Stimulated activated naive CD8-positive, alpha-beta T cell treated with anti-CD3 and anti-CD28 coated beads, Interleukin-15, amount 100 ng/mL, for 72 hours (primary cell): ENCODE measurements around the gene NDC80.
"Not testable (repeated sequence)": the region's sequence is repeated elsewhere in the genome, so short reads cannot be mapped to it uniquely, and the experiment has no call there.

Experiments used
- ATAC-seq: fragments of 150-1000 bp; cut with Tn5 transposase; 2 replicates; pipeline ENCODE4 v1.10.0; 2021; ENCODE audit warnings: mild to moderate bottlenecking, moderate library complexity
- DNase-seq, 2 donors: peaks; one replicate each; pipeline ENCODE4 v3.0.0; 2021 to 2022
- H3K27ac Mint-ChIP-seq, 2 donors: one replicate each; pipeline ENCODE4 v1.8.0; 2022; ENCODE audit warnings: mild to moderate bottlenecking in 2 of 2, mixed read lengths in 2 of 2, moderate library complexity in 2 of 2
- H3K27me3 Mint-ChIP-seq: one replicate; pipeline ENCODE4 v1.8.0; 2022; ENCODE audit warnings: mixed read lengths
- H3K4me1 Mint-ChIP-seq: one replicate; pipeline ENCODE4 v1.8.0; 2022; ENCODE audit warnings: mild to moderate bottlenecking, mixed read lengths
- H3K4me3 Mint-ChIP-seq, 2 donors: one replicate each; pipeline ENCODE4 v1.8.0; 2022; ENCODE audit warnings: mild to moderate bottlenecking in 2 of 2, mixed read lengths in 2 of 2, moderate library complexity in 1 of 2
- H3K9me3 Mint-ChIP-seq, 2 donors: one replicate each; pipeline ENCODE4 v1.8.0; 2022; ENCODE audit warnings: mixed read lengths in 2 of 2

NDC80 gene

DNA sequence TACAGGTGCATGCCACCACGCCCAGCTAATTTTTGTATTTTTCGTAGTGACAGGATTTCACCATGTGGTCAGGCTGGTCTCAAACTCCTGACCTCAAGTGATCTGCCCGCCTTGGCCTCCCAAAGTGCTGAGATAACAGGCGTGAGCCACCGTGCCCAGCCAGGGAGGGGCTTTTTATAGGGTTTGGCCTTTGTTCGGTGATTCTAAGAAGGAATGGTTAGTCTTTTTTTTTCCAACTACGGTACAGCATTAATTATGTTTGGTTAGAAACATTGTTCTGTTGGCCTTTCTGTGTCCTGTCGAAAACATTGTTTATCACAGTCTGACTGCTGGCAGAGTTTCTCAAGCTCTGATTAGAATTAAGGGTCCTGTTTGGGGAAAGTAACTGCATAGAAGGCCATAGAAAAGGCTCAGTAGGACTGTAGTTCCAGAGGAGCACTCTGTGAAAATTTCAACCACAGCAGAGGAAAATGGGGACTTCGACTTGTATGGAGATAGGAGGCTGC lies 64.8 kb downstream of the NDC80 start:
- Mint-ChIP-seq H3K4me3 (peak overlapping the region; percentile 75 to 82), H3K27me3 (no peaks in the 10 kb centered on the region), H3K4me1 (peaks cover 81% of the 10 kb centered on the region), H3K27ac (peak overlapping the region; percentile 82 to 96), H3K9me3 (peaks cover 35 to 41% of the 10 kb centered on the region in 2 donors)
- peak; percentile 39 for ATAC-seq
- DNase-seq: peak in 1 of 2 donors; percentile 25

DNA sequence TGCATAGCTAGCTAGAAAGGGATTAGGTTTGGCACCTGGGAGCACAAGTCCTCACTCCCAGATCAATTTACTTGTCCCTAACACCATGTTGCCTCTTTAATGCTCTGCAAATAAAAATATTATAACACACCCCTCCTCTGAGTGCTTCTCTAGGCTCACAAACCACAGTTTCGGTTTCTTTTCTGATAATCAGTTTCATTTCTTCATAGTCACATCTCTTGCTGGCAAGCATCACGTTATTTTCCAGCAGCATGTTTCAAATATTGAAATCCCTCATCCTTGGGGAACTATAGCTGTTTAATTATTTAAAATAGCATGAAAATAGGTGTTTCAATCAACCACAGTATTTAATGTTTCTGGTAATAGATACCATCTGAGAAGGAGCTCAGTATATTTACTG lies 70.3 kb downstream of the NDC80 start:
- ATAC-seq (peak; percentile 68), DNase-seq (no peak)
- Mint-ChIP-seq H3K27ac (peak overlapping the region; percentile 95 to 96), H3K4me3 (peak overlapping the region; percentile 75 to 79), H3K9me3 (no peaks in the 10 kb centered on the region), H3K4me1 (peaks cover 51% of the 10 kb centered on the region), H3K27me3 (no peaks in the 10 kb centered on the region)

DNA sequence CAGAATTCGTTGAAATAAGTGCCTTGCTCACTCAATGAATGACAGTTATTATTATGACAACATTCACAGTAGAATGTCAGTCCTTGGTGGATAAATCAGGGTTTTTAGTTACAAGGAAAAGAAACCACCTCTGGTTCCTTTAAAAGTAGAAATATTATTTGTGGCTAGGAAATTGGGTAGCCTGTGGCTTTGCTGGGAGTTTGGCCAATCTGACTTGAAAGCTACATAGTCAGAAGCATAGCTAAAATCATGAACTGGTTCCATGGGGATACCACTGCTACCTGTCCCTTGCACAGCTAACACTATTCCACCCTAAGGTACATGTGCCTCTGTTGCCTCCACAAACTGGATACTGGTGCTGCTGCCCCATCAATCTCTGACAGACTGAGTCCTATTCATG lies 71.4 kb downstream of the NDC80 start:
- H3K27me3 Mint-ChIP-seq: no peaks in the 10 kb centered on the region
- peaks cover 40% of the 10 kb centered on the region for H3K4me1 Mint-ChIP-seq
- DNase-seq (no peak), ATAC-seq (peak; percentile 21)
- no peaks in the 10 kb centered on the region for H3K9me3 Mint-ChIP-seq
- H3K27ac Mint-ChIP-seq: no peak overlapping the region
- peak overlapping the region in 1 of 2 donors; percentile 9 for H3K4me3 Mint-ChIP-seq

DNA sequence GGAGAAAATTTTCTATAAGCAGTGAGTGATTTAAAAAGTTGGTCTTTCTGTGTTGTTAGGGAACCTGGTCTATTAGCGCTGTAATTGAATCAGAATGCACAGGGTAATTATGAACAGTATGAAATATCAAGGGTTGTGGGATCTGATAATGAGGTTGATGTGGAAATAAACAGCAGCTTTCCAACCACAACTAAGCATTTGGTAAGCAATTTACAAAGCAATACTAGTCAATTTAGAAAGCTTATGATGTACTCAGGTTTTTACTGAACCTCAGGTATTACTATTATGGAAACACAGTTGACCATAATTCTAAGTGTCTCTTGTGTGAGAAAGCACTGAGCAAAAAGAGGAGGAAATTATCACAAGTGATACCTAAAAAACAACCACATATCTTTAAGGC lies 73.2 kb downstream of the NDC80 start:
- peak; percentile 88 for ATAC-seq
- H3K27me3 Mint-ChIP-seq: no peaks in the 10 kb centered on the region
- no peak for DNase-seq
- no peak overlapping the region for H3K4me3 Mint-ChIP-seq
- H3K4me1 Mint-ChIP-seq: peaks cover 23% of the 10 kb centered on the region
- H3K27ac Mint-ChIP-seq: no peak overlapping the region
- no peaks in the 10 kb centered on the region for H3K9me3 Mint-ChIP-seq

DNA sequence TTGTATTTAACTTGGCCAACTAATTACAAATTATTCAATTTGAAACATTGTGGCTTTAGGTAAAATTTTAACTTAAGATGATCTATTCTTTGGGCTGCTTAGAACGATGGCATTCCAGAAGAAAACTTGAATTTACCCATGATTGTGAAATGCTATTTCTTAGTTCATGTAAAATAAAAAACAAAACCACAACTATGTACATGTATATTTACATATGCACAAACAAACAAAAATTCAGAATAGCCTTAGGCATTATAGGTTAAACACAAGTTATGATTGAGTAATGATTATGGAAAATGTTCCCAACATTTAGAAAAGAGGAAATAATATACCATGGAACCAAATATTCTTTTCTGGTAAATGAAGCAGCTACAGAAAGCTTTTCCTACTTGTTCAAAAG lies 80.6 kb downstream of the NDC80 start:
- H3K27me3 Mint-ChIP-seq: no peaks in the 10 kb centered on the region
- H3K9me3 Mint-ChIP-seq: no peaks in the 10 kb centered on the region
- no peak for DNase-seq
- no peak overlapping the region for H3K4me3 Mint-ChIP-seq
- no peak for ATAC-seq
- H3K4me1 Mint-ChIP-seq: peaks cover 11% of the 10 kb centered on the region
- H3K27ac Mint-ChIP-seq: no peak overlapping the region

GRCh38 chr18:2653467-2653866 lies 82.1 kb downstream of the NDC80 start:
- no peak for DNase-seq
- Mint-ChIP-seq H3K9me3 (no peaks in the 10 kb centered on the region), H3K4me1 (peaks cover 19% of the 10 kb centered on the region), H3K27me3 (no peaks in the 10 kb centered on the region), H3K4me3 (no peak overlapping the region), H3K27ac (no peak overlapping the region)
- no peak for ATAC-seq

DNA sequence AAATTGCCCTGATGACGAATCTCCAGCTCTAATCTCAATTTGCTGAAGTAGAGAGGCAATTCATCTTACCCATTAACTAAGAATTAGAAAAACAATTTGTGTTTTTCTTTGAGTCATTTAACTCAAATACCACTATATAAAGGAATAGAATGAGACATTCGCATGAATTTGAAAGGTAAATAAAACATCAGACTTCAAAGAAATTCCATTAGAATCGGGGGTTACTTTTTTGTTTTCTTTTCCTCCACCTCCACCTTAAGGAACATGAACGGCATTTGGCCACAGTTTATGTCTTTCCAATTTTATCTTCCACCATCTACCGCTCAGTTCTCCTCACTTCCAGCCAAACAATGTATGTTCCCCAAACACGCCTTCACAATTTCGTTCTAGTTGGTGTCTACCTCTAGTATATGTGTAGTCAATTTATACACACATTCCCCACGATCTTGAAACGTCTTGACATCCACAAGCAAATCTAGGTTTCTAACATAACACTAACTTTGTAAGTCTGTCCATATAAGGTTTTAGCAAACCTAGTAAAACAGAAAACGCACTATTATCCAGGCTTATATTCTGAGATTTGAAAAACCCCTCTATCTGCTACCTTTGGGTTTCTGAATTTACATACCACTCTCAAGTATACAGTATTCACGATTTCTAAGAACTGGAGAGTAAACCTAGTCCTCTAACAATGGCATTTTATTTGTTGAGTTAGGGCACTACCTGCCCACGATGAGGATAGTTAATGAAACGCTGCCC lies 83.0 kb downstream of the NDC80 start:
- ATAC-seq (no peak), DNase-seq (no peak)
- Mint-ChIP-seq H3K27me3 (no peaks in the 10 kb centered on the region), H3K9me3 (no peaks in the 10 kb centered on the region), H3K4me1 (peaks cover 25% of the 10 kb centered on the region), H3K4me3 (peak overlapping the region; percentile 83 to 95), H3K27ac (peak overlapping the region; percentile 97 to 98)

DNA sequence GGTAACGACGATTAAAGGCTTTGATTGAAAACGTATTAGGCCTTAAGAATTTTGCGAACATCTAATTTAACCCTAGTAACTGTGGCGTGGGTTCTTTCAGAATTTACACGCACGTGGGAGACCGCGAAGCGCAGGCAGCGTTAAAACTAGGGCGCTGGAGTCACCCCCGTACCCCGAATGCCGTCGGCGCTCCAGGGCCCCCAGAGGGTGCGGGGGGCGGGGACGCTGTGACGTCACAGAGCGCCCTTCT lies 83.5 kb downstream of the NDC80 start:
- H3K4me1 Mint-ChIP-seq: peaks cover 30% of the 10 kb centered on the region
- ATAC-seq: peak; percentile 34
- no peaks in the 10 kb centered on the region for H3K9me3 Mint-ChIP-seq
- H3K27me3 Mint-ChIP-seq: no peaks in the 10 kb centered on the region
- no peak for DNase-seq
- peak overlapping the region; percentile 97 to 98 for H3K27ac Mint-ChIP-seq
- H3K4me3 Mint-ChIP-seq: peak overlapping the region; percentile 83 to 95

- Mint-ChIP-seq H3K27ac (peak within 1 kb of the TSS; percentile 97 to 99), H3K4me3 (peak within 1 kb of the TSS; percentile 83 to 95), H3K9me3 (no peaks in the 10 kb centered on the region), H3K27me3 (no peaks in the 10 kb centered on the region), H3K4me1 (peaks cover 31% of the 10 kb centered on the region)
- ATAC-seq (peak; percentile 88), DNase-seq (peak; percentile 93 to 94)
Observed at GRCh38 chr18:2655178-2655953, 84.0 kb downstream of the NDC80 start, which contains the start of gene SMCHD1. Gene SMCHD1 (plus strand): TSS chr18:2655726. CDS start chr18:2656076, 350 bp downstream.

DNA sequence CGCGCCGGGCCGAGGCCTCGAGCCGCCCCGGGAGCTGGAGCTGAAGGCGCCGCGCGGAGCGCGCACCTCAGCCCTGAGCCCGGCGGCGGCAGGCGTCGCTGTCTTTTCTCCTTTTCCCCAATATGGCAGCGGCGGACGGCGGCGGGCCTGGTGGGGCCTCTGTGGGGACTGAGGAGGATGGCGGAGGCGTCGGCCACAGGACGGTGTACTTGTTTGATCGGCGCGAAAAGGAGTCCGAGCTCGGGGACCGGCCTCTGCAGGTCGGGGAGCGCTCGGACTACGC lies 84.5 kb downstream of the NDC80 start:
- Mint-ChIP-seq H3K4me3 (peak overlapping the region; percentile 83 to 95), H3K9me3 (no peaks in the 10 kb centered on the region), H3K27me3 (no peaks in the 10 kb centered on the region), H3K27ac (peak overlapping the region; percentile 96 to 99), H3K4me1 (peaks cover 34% of the 10 kb centered on the region)
- ATAC-seq (peak; percentile 55), DNase-seq (no peak)

- H3K4me3 Mint-ChIP-seq: peak overlapping the region; percentile 83 to 95
- no peaks in the 10 kb centered on the region for H3K9me3 Mint-ChIP-seq
- peak overlapping the region; percentile 96 to 99 for H3K27ac Mint-ChIP-seq
- DNase-seq (peak in 1 of 2 donors; percentile 56), ATAC-seq (peak; percentile 26)
- H3K4me1 Mint-ChIP-seq: peaks cover 39% of the 10 kb centered on the region
- H3K27me3 Mint-ChIP-seq: no peaks in the 10 kb centered on the region
Observed at GRCh38 chr18:2656237-2656980, 85.1 kb downstream of the NDC80 start.

DNA sequence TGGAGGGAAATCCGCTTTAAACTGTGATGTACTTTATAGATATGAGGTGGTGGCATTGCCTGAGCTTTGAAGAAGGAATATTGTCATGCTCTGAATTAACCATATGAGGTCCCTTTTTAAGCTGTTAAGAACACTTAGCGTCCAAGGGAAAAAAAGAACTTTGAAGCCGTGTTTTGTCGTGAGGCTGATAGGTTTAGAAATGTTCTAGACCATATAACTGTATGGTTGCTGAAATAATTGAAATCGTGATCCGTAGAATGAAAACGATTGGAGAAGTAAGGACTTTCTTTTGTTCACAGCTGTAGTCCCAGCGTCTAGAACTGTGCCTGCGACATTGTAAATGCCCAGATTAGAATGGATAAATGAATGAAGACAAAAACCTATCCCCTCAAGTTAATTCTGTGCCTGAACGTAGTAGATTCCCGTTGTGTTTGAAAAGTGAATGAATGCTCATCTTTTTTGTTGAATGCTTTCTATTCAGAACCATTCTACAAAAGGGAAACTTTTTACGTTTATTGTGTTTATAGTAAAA lies 85.7 kb downstream of the NDC80 start:
- no peaks in the 10 kb centered on the region for H3K9me3 Mint-ChIP-seq
- DNase-seq: no peak
- H3K27ac Mint-ChIP-seq: peak overlapping the region; percentile 96 to 99
- peak overlapping the region; percentile 83 to 95 for H3K4me3 Mint-ChIP-seq
- ATAC-seq: no peak
- H3K4me1 Mint-ChIP-seq: peaks cover 43% of the 10 kb centered on the region
- H3K27me3 Mint-ChIP-seq: no peaks in the 10 kb centered on the region

- ATAC-seq: no peak
- Mint-ChIP-seq H3K27me3 (no peaks in the 10 kb centered on the region), H3K9me3 (no peaks in the 10 kb centered on the region), H3K4me3 (peak overlapping the region; percentile 83 to 88), H3K4me1 (peaks cover 51% of the 10 kb centered on the region), H3K27ac (peak overlapping the region; percentile 96 to 97)
- no peak for DNase-seq
Observed at GRCh38 chr18:2657788-2658458, 86.6 kb downstream of the NDC80 start.

DNA sequence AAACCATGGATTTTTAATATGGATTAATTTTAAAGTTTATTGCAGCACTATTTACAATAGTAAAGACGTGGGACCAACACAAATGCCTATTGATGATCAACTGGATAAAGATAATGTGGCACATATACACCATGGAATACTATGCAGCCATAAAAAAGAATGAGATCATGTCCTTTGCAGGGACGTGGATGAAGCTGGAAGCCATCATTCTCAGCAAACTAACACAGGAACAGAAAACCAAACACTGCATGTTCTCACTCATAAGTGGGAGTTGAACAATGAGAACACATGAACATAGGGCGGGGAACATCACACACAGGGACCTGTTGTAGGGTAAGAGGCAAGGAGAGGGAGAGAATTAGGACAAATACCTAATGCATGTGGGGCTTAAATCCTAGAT lies 89.5 kb downstream of the NDC80 start:
- H3K27me3 Mint-ChIP-seq, ATAC-seq, H3K9me3 Mint-ChIP-seq, DNase-seq, H3K27ac Mint-ChIP-seq: not testable (repeated sequence)
- Mint-ChIP-seq H3K4me1 (peaks cover 67% of the 10 kb centered on the region), H3K4me3 (peak overlapping the region in 1 of 2 donors; percentile 17)

DNA sequence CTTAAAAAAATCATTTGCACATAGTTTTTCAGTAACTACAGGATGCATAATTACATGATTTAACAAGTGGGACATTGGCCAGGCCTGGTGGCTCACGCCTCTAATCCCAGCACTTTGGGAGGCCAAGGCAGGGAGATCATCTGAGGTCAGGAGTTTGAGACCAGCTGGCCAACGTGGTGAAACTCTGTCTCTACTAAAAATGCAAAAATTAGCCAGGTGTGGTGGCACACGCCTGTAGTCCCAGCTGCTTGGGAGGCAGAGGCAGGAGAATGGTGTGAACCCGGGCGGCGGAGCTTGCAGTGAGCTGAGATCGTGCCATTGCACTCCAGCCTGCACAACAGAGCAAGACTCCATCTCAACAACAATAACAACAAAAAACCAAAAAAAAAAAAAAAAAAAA lies 90.9 kb downstream of the NDC80 start:
- Mint-ChIP-seq H3K4me1 (peaks cover 73% of the 10 kb centered on the region), H3K27ac (peak overlapping the region in 1 of 2 donors; percentile 54)
- H3K9me3 Mint-ChIP-seq, H3K27me3 Mint-ChIP-seq, ATAC-seq, H3K4me3 Mint-ChIP-seq, DNase-seq: not testable (repeated sequence)
